Limb (tissue), 2 donors: ENCODE measurements around the gene PNMA6A.
A peak's percentile ranks its signal among the peaks of the same experiment; 100 is the strongest.
"Not testable (repeated sequence)": the region's sequence is repeated elsewhere in the genome, so short reads cannot be mapped to it uniquely, and the experiment has no call there.

ENCODE experiments used
- DNase-seq, 2 donors: peaks; one replicate each; pipeline ENCODE4 v3.0.0-alpha.2; 2016; ENCODE audit errors: extremely low spot score in 2 of 2

PNMA6A gene

GRCh38 chrX:153071909-153072583 is at the start of gene PNMA6A:
Gene PNMA6A (plus strand): TSS chrX:153072454. CDS start chrX:153073063, 609 bp downstream.
- DNase-seq, result not testable (repeated sequence)

- not testable (repeated sequence) for DNase-seq
Observed at GRCh38 chrX:153026501-153026900, 45.8 kb upstream of the PNMA6A start.

GRCh38 chrX:153028487-153028886 is 43.8 kb upstream of the PNMA6A start:
- DNase-seq, result not testable (repeated sequence)

GRCh38 chrX:153029162-153029561 is 43.1 kb upstream of the PNMA6A start:
- no peak for DNase-seq

DNA sequence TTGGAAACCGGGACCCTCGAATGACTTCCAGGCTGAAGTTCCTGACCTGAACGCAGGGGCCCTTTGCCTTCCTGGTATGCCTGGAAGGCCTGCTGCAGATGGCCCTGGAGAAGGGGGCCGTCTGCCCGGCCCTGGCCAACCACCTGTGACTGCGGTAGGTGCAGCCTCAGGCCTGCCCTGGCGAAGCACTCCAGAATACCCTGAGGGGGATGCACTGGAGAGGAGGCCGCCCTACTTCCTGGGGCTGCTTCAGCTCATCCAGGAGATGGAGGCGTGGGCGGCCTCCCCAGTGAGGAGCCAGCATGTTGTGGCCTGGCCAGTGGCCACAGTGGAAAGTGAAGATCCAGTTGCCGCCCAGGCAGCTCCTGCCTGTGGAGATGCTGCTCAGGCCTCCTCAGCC is 42.4 kb upstream of the PNMA6A start:
- no peak for DNase-seq

DNA sequence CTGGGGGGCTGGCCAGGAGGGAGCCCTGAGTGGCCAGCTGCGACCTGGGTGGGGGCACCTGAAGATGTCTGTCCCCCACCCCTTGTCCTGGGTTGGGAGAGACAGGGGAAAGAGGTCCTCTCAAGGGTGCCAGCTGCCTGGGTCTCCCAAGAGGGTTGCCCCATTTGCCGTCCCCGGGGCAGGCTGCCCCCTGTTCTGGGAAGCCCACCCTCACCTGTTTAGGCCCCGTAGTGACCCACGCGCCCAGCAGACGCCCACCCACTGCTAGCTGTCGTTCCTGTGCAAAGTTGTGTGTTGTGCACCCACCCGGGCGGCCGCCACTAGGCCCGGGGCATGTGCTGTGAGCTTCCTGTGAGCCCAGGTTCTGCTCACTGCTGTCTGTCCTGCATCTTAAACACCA is 41.5 kb upstream of the PNMA6A start:
- no peak for DNase-seq

DNA sequence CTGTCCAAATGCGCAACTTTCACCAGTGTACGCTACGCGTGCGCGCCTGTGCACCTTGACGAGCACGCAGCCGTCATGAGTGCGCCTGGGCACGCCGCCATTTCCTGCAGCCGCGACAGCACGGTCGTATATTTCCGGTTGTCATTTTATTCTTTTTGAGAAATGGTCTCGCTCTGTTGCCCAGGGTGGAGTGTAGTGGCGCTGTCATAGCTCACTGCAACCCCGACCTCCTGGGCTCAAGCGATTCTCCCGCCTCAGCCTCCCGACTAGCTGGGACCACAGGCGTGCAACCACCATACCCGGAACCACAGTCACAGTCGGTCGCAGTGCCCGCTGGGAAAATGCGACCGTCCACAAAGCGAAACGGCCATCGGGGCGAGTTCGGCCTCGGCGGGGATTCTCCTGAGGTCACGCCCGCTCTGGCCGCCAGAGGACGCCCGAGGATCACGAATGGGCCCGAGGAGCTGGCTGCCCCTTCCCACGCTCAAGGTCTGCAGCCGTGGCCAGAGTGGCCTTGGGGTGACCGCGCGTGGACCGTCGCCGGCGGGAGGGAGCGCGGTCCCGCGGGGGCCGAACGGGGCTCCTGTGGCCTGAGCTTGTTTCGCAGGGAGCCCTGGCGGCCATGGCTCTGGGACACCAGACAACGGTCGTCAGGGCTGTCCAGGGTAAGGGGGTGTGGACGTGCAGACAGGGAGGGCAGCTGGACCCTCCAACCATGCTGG is 39.7 kb upstream of the PNMA6A start:
- peak; percentile 6 to 78 for DNase-seq

- no peak for DNase-seq
Observed at GRCh38 chrX:153049093-153049492, 23.2 kb upstream of the PNMA6A start.

- DNase-seq, result no peak
Observed at GRCh38 chrX:153052534-153052933, 19.7 kb upstream of the PNMA6A start.

GRCh38 chrX:153055871-153056749 is 16.1 kb upstream of the PNMA6A start, which contains the start of gene PNMA3:
Gene PNMA3 (plus strand): TSS chrX:153056470. CDS start chrX:153057056, 586 bp downstream.
- peak in 1 of 2 donors; percentile 62 for DNase-seq

- DNase-seq, result no peak
Observed at GRCh38 chrX:153057281-153057680, 15.0 kb upstream of the PNMA6A start.

DNA sequence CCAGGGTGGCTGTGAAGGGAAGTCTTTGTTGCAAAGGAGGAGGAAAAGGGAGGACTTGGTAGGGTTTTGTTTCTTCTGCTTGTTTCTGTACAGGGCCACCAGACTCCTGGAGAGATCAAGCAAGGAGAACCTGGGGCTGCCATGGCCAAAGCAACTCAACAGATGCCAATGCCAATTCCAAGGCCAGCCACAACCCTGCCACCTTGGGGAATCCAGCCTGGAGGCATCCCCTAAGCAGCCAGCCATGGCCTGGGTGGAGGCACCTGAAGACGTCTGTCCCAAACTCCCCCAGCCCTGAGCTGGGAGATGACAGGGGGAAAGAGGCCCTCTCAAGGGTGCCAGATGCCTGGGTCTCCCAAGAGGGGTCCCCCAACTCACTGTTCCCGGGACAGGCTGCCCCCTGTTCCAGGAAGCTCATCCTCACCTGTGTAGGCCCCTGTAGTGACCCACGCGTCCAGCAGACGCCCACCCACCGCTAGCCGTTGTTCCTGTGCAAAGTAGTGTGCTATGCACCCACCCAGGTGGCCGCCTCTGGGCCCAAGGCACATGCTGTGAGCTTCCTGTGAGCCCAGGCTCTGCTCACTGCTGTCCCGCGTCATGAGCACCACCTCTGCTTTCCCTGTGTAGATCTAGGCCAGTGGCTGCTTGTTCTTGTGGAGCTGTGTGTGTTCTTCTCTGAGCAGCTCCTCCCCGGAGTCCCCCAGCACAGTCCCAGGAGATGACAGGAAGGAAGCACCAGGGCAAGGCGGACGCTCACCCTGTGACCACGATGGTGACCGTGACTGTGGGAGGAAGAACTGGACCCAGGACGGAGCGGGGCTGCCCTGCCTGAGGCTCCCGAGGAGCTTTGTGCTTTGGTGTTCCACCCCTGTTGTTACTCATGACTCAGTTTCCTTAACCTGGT is 12.8 kb upstream of the PNMA6A start:
- no peak for DNase-seq

DNA sequence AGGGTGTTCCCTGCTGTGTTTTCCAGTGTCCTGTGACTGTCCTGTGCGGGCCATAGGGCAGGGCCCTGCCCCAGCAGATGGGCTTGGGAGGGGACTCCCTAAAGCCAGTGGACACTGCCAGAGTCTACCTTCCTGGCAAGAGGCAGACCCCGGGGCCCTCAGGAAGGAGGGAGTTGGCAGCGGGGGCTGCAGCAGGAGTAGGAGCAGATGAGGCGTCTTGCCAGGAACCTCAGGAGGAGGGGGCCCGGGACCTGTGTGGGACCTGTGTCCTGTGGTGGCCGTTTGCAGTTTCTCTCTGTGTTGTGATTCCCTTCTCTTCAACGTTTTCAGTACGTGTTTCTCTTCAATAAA is 12.2 kb upstream of the PNMA6A start:
- DNase-seq, result no peak

- no peak for DNase-seq
Observed at GRCh38 chrX:153061732-153062131, 10.5 kb upstream of the PNMA6A start.

- no peak for DNase-seq
Observed at GRCh38 chrX:153063315-153063714, 8.9 kb upstream of the PNMA6A start.

DNA sequence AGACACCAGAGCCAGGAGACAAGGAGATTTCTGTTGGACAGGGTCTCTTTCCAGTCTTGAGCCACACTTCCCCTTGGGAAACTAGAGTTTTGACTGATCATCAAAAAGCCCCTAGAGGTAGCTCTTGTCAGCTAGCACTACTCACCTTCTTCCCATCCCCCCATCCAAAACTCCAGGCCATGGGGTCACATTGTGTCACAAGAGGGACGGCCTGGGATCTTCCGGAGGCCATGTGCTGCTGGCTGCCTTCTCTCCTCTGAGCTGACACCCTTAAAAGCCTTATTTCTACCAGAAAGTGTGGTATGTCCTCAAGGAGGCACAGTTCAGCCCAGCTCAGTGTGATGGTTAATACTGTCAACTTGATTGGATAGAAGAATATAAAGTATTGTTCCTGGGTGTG is 8.2 kb upstream of the PNMA6A start:
- DNase-seq, result no peak

GRCh38 chrX:153065389-153065788 is 6.9 kb upstream of the PNMA6A start:
- no peak for DNase-seq

- DNase-seq, result not testable (repeated sequence)
Observed at GRCh38 chrX:153066402-153066801, 5.9 kb upstream of the PNMA6A start.

GRCh38 chrX:153073331-153073730 is 1.1 kb downstream of the PNMA6A start:
- not testable (repeated sequence) for DNase-seq

DNA sequence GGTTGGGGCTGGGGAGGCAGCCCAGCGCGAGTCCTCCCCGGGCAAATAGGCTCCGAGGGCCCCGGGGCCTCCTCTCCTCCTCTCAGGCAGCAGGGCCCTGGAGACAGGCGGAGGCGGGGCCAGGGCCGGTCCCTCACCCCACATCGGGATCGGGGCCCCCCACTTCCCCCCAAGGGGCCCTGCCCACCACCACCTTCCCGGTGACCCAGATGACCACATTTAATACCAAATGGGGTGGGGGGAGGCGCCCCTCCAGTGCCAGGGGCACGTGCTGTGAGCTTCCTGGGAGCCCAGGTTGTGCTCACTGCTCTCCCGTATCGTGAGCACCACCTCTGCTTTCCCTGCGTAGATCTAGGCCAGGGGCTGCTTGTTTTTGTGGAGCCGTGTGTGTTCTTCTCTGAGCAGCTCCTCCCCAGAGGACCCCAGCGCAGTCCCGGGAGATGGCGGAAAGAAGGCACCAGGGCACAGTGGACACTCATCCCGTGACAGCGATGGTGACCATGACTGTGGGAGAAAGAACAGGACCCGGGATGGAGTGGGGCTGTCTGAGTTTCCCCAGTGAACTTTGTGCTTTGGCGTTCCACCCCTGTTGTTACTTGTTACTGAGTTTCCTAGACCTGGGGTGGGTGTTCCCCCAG is 2.1 kb downstream of the PNMA6A start:
- no peak for DNase-seq
